ENCODE measurements around the gene PTGDS.
"Not testable (repeated sequence)": the region's sequence is repeated elsewhere in the genome, so short reads cannot be mapped to it uniquely, and the experiment has no call there.

Gene PTGDS

DNA sequence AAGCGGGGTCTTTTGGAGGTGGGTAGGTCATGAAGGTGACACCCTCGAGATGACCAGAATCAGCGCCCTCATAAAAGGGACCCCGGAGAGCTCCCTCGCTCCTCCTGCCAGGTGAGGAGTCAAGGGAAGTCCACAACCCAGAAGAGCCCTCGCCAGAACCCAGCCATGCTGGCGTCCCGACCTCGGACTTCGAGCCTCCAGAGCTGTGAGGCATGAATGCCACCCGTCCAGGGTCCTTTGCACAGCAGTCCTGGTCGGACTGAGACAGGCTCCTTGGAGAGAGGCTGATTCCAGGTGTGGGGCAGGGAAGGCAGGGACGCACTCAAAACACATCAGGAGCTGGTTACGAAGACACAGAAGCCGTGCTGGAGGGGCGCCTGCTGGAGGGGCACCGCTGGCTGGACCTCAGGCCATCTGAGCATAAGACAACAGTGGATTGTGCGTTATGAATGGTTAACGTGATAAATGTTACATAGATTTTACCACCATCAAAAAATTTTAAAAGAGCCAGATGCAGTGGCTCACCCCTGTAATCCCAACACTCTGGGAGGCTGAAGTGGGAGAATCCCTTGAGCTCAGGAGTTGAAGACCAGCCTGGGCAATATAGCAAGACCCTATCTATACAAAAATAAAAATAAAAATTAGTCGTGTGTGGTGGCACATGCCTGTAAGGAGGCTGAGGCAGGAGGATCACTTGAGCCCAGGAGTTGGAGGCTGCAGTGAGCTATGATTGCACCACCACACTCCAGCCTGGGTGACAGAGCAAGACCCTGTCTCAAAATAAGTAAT is 24.7 kb downstream of the PTGDS start:
- in situ Hi-C loops (cut with MboI; ENCODE audit: low pct_unique_long_range_greater_than_20kb, low sequenced_read_pairs): no loop called here
- DNase-seq: no peak

DNA sequence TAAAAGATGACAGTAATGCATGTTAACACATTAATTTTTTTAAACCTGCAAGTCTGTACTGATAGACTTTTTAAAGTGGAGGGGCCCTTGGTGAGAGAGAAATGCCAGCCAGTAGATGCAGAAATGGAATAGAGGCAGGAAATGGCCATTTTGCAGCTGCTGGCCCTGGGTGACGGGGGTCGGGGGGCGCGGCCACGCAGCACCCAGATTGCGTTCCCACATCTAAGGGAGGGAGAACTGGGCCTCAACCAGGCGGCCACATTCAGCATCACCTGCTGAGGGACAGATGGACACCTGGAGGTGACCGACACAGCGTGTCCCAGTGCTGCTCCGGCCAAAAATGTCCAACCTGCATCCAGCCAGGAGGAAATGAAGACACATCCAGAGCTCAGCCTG is 25.3 kb downstream of the PTGDS start:
- in situ Hi-C loops (cut with MboI; ENCODE audit: low pct_unique_long_range_greater_than_20kb, low sequenced_read_pairs): no loop called here
- no peak for DNase-seq

DNA sequence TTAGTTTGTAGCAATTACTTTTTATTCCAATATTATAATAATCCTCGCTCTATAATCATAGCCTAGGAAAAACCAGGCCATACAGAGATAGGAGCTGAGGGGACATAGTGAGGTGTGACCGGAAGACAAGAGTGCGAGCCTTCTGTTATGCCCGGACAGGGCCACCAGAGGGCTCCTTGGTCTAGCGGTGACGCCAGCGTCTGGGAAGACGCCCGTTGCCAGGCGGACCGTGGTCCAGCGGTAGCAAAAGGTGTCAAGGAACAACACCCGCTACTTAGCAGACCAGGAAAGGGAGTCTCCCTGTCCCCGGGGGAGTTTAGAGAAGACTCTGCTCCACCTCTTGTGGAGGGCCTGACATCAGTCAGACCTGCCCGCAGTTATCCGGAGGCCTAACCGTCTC is 27.0 kb downstream of the PTGDS start:
- DNase-seq; in situ Hi-C loops (cut with MboI; ENCODE audit: low pct_unique_long_range_greater_than_20kb, low sequenced_read_pairs): not testable (repeated sequence)

GRCh38 chr9:137006116-137007003 is 29.1 kb downstream of the PTGDS start:
- in situ Hi-C loops (cut with MboI; ENCODE audit: low pct_unique_long_range_greater_than_20kb, low sequenced_read_pairs): no loop called here
- no peak for DNase-seq

DNA sequence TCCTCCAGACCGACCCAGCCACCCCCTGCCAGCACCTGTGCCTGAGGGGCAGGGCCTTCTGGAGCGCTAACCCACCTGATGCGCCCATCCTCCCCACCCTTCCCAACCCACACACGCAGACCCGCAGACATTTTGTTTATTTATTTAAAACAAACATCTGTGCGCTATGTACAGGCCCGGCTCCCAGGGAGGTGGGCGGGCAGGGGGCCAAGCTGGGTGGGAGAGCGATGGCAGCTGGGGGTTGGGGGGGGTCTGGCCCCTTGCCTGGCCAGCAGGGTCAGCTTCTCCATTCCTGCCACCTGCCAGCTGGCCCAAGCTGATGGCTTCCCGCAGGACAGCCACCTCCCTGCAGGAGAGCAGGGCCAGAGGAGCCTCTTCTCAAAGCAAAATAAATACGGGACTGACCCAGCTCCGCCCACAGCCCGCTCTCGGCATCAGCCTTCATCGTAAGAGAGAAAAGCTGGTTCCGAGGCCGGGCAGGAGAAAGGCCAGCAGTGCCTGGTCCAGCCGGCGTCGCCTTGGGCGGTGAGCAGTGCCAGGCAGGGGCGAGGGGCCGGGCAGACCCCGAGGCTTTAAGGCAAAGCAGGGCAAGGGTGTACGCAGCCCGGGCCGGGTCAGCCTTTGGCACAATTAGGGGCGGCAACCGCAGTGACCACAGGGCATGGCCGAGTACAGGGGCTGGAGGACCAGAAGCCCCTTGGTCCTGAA is 30.0 kb downstream of the PTGDS start:
- no peak for DNase-seq
- in situ Hi-C loops (cut with MboI; ENCODE audit: low pct_unique_long_range_greater_than_20kb, low sequenced_read_pairs): no loop called here

DNA sequence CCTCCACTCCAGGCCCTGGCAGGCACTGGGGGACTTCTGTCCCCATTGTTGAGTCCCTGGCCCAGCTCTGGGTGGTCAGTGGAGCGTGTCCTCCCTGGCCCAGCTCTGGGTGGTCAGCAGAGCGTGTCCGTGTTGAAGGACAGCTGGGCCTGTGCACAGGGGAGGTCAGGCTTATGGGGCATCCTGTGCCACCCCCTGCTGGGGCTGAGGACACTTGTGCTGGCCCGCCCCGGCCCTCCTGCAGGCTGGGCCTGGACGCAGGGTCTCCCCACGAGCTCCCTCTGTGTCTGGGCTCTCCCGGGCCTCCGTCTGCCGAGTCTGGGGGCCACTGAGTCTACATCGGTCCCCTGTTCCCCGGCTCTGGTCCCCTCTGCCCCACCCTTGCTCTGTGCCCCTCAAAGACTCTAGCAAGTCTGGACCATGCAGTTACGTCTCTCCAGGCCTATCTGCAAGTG is 30.5 kb downstream of the PTGDS start:
- in situ Hi-C loops (cut with MboI; ENCODE audit: low pct_unique_long_range_greater_than_20kb, low sequenced_read_pairs): no loop called here
- no peak for DNase-seq

DNA sequence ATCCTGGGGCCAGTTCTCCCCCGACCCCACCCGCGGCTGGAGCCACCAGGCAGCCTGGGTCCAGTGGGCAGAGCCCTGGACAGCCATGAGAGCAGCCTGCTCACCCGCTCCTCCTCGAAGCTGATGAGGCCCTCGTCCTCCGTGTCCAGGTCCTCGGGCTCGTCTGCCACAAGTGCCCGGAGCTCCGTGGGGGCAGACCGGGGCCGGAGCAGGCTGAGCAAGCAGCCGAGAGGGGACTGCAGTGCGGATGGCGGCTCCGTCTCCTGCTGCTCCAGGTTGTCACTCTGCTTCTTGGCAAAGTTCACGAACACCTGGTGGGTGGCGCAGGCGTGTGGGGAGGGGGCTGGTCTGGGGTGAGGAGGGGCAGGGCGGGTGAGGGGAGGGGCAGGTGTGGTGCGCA is 31.0 kb downstream of the PTGDS start:
- no peak for DNase-seq
- in situ Hi-C loops (cut with MboI; ENCODE audit: low pct_unique_long_range_greater_than_20kb, low sequenced_read_pairs): no loop called here

DNA sequence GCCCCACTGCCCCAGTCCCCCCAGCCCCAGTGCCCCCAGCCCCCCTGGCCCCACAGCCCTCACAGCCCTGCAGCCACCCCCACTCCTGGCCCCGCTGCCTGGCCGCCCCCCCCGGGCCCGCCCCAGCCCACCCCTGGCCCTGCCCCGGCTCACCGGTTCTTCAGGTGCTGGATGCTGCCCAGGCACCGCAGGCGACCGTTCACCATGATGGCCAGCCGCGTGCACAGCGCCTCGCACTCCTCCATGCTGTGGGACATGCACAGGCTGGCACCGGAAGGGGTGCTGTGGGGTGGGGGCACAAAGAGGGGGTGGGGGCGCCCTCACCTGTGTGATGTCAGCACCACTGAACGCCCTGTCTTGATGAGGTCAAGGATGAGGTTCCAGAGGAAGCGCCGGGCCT is 31.9 kb downstream of the PTGDS start:
- in situ Hi-C loops (cut with MboI; ENCODE audit: low pct_unique_long_range_greater_than_20kb, low sequenced_read_pairs): no loop called here
- DNase-seq: no peak

DNA sequence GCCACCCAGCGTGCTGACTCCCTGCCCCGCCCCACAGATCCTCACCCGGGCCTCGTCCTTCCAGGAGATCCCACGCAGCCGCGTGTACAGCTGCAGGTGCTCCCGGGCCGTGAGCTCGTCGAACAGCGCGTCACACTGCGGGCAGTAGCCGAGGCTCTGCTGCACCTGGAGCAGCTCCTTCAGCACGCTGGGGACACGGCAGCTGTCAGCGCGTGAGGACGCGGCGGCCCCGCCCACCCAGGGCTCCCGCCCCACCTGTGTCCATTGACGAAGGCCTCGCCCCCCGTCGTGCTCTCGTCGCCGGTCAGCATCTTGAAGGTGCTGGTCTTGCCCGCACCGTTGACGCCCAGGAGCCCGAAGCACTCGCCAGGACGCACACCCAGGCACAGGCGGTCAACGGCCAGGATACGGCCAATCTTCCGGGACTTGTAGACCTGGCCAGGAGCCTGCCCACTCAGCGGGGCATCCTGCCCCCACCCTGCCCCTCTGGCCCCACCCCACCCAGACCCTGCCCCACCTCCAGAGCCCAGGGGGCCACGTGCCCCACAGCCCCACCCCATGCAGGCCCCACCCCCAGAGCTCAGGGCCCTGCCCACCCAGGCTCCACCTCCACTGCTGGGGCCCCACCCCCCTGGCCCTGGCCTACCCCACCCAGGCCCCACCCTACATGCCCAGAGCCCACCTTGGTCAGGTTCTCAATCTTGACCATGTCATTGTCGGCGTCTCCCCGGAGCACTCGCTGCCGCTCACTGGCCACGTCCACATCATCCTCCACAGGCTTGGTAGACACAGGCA is 32.8 kb downstream of the PTGDS start:
- in situ Hi-C loops (cut with MboI; ENCODE audit: low pct_unique_long_range_greater_than_20kb, low sequenced_read_pairs): no loop called here
- DNase-seq: no peak

GRCh38 chr9:137011156-137011555 is 33.9 kb downstream of the PTGDS start:
- no peak for DNase-seq
- in situ Hi-C loops (cut with MboI; ENCODE audit: low pct_unique_long_range_greater_than_20kb, low sequenced_read_pairs): no loop called here

DNA sequence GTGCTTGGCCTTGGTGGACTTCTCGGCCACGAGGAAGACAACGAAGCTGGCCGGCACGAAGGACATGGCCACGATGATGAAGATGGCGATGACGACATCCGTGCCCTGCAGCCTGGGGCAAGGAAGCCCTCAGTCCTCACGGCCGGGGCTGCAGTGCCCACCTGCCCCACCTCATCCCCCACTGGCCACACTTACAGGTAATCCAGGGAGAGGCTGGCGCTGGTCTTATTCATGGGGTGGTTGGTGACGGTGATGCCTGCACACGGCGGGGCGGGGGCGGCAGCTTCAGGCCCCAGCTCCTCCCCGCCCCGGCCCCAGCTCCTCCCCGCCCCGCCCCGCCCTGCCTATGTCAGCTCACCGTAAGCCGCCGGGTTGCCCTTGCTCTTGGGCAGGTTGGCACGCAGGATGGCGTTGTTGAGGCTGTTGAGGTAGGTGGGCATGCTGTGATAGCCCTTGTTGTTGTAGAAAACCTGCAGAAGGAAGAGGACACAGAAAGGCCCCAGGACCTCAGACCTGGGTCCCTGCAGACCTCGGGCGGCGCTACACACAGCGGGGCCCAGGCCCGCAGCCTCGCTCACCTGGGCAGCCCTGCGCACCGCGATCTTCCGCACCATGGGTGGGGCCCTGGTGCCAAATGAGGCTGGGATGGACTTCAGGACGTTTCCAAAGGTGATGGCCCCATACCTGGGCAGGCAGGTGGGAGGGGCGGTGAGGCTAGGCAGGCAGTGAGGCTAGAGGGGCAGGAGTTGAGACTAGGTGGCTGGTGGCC is 34.8 kb downstream of the PTGDS start:
- in situ Hi-C loops (cut with MboI; ENCODE audit: low pct_unique_long_range_greater_than_20kb, low sequenced_read_pairs): no loop called here
- no peak for DNase-seq

- no peak for DNase-seq
These were observed 35.6 kb downstream of the PTGDS start for GRCh38 chr9:137012694-137013570.

GRCh38 chr9:137013571-137013940 is 36.3 kb downstream of the PTGDS start:
- no peak for DNase-seq
- in situ Hi-C loops (cut with MboI; ENCODE audit: low pct_unique_long_range_greater_than_20kb, low sequenced_read_pairs): no loop called here

More at GRCh38 chr9:137012694-137013570, 35.6 kb downstream of the PTGDS start:
- in situ Hi-C loops (cut with MboI; ENCODE audit: low pct_unique_long_range_greater_than_20kb, low sequenced_read_pairs): no loop called here

- DNase-seq: no peak
- in situ Hi-C loops (cut with MboI; ENCODE audit: low pct_unique_long_range_greater_than_20kb, low sequenced_read_pairs): no loop called here
These were observed 36.9 kb downstream of the PTGDS start for GRCh38 chr9:137014166-137014565.

DNA sequence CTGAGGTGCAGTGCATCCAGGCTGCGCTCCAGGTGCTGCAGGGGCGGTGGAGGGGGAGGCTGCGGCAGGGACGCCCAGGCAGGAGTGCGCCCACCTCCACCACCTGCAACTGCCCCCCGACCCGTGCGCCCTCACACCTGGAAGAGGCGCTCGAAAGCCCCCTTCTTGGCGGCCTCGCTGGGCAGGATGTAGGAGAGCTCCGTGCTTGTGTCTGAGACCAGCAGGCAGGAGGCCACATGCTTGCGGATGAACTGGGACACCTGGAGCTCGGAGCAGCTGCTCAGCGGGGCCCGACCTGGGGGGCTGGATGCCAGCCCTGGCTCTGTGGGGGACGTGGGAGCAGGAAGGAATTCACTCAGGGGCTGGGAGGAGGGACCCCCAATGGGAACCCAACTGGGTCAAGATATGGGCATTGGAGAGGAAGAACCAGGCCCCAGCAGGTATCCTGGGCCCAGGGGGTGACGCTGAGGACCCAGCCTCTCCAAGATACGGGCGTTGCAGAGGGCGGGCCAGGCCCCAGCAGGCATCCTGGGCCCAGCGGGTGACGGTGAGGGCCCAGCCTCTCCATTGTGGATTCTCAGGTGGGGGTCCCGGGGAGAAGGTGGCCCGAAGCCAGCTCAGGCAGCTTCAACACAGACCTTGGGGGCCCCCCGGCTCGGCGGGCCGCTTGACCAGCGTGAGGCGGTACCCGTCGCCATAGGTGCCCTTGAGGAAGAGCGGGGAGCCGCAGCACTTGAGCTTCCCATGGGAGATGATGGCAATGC is 37.7 kb downstream of the PTGDS start:
- in situ Hi-C loops (cut with MboI; ENCODE audit: low pct_unique_long_range_greater_than_20kb, low sequenced_read_pairs): no loop called here

DNA sequence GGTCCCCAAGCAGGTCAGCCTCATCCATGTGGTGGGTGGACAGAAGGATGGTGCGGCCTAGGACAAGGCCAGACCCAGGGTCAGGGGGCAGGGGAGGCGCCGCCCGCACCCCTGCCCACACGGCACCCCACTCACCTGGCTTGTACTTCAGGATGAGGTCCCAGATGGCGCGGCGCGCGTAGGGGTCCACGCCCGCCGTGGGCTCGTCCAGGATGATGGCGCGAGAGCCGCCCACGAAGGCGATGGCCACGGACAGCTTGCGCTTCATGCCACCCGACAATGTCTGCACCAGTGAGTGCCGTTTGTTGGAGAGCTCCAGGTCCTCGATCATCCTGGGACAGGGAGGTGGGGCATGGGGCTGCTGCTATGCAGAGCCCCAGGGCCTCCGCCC is 38.2 kb downstream of the PTGDS start:
- no peak for DNase-seq
- in situ Hi-C loops (cut with MboI; ENCODE audit: low pct_unique_long_range_greater_than_20kb, low sequenced_read_pairs): no loop called here

More for the DNA sequence above, 37.7 kb downstream of the PTGDS start:
- no peak for DNase-seq

DNA sequence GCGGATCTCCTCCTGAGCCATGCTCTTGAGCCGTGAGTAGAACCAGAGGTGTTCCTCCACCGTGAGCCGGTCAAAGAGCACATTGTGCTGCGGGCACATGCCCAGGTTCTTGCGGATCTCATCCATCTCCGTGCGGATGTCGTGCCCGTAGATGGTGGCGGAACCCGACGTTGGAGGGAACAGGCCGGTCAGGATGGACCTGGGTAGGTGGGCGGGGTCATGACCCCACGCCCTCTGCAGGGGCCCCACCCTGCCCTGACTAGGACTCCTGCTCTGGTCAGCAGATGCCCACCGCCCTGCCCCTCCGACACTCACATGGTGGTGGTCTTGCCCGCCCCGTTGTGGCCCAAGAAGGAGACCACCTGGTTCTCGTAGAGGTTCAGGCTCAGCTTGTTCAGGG is 38.7 kb downstream of the PTGDS start:
- in situ Hi-C loops (cut with MboI; ENCODE audit: low pct_unique_long_range_greater_than_20kb, low sequenced_read_pairs): no loop called here
- DNase-seq: no peak

Measured in KBM-7 (cell line).